HG03139 (cell line): Measurements from ENCODE around the gene BPIFB6.

Experiments used
- ATAC-seq: cut with Tn5 transposase; IDR thresholded peaks from one replicate; pipeline ENCODE4 v1.9.1; 2021; ENCODE audit not compliant: unreplicated experiment

The BPIFB6 gene

DNA sequence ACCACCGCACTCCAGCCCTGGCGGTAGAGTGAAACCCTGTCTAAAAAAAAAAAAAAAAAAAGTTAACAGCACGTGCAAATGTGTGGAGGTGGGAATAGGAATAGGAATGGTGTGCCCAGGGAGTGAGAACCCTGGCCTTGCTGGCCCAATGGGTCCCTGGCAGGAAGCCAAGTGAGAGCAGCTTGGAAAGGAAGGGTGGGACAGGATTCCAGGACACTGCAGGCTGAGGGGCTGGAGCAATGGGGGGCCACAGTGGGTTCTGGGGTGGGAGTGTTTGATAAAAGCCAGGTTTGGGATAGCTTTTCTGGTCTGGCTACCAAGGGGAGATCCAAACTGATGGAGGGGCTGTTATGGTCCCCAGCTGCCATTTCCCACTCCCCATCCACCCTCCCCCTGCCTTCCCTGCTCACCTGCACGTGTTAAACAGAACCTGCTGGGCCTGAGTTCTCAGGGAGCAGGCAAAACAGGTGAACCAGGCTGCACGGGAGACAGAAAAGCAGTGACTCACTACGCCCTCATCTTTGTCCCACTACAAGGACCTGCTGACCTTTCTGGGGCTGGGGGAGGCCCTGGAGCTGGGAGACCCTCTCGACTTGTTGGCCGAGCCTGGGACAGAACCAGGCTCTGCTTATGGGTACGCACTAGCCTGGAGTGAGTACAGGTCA is 30.5 kb upstream of the BPIFB6 start:
- no peak for ATAC-seq

GRCh38 chr20:33002087-33002808 is 29.2 kb upstream of the BPIFB6 start:
- ATAC-seq = no peak

DNA sequence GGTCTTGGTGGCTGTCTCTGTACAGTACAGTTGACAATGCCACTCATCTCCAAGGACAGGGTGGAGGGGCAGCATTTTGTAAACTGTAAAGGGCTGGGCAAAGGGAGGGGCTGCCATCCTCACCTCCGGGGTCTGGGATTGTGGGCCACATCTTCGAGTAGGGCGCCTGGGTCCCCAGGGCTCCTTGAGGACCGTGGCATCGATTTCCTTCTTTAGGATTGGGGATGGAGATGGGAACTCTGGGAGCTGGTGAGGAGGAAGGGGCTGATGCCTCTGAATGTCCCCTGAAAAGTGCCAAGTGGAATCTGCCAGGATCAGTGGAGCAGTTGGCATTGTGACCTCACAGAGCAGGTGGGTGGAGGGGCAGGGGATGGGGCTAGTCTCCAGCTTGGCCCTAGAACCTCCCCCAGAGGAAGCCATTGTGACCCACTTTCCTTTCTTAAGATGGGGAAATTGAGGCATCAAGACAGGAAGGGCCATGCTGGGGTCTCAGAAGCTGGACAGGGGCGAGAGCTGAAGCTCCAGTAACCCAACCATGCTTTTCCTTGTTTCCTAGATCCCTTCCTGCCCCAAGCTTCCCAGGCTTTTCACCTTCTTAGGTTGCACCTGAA is 27.2 kb upstream of the BPIFB6 start, which contains the start of gene SUN5:
Gene SUN5 (minus strand): TSS at position 293 of the 611 bp plus-strand sequence. CDS start 93 bp downstream, at position 200.
- ATAC-seq = no peak

GRCh38 chr20:33005132-33005566 is 26.3 kb upstream of the BPIFB6 start:
- no peak for ATAC-seq

DNA sequence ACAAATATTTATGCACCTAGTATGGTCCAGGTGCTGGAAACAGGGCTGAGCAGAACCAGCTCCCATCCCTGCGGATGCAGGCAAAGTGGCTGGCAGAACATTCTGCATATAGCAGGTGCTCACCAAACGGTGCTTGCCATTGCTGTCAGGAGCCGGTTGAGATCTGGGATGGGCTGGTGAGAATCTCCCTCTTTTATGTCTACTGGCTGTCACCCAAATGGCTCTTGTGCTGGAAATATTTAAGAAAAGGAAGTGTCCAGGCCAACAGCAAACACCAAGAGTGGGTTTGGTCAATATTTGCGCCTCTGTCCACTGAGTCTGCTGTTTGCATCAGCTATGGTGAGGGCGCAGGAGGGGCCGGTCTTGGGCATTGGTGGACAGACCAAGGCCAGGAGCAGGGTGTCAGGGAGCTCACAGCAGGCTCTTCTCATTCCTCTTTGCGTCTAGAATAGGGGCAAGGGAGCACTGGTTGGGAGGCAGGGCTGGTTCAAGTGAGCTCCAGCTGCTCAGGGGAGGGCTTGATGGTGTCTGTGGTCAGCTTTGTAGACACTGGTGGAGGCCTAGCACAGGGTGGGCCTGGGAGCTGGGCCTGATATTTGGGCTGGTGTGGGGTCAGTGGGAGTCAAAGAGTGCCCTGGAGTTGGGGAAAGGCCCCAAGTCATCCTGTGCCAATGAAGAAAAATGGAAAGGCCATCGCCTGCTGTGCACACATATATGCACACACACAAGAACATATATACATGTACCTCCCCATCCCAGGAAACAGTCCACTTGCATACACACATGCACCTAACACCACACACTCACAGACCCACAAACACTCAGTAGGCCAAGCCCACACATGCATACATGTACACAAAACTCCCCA is 25.3 kb upstream of the BPIFB6 start:
- ATAC-seq = no peak

- no peak for ATAC-seq
Observed at GRCh38 chr20:33006776-33007375, 24.6 kb upstream of the BPIFB6 start.

GRCh38 chr20:33007376-33008335 is 23.8 kb upstream of the BPIFB6 start, which contains the start of gene BPIFB2:
Gene BPIFB2, plus strand, starts transcription at chr20:33007704. Its CDS starts 871 bp downstream, at chr20:33008575.
- ATAC-seq = no peak

DNA sequence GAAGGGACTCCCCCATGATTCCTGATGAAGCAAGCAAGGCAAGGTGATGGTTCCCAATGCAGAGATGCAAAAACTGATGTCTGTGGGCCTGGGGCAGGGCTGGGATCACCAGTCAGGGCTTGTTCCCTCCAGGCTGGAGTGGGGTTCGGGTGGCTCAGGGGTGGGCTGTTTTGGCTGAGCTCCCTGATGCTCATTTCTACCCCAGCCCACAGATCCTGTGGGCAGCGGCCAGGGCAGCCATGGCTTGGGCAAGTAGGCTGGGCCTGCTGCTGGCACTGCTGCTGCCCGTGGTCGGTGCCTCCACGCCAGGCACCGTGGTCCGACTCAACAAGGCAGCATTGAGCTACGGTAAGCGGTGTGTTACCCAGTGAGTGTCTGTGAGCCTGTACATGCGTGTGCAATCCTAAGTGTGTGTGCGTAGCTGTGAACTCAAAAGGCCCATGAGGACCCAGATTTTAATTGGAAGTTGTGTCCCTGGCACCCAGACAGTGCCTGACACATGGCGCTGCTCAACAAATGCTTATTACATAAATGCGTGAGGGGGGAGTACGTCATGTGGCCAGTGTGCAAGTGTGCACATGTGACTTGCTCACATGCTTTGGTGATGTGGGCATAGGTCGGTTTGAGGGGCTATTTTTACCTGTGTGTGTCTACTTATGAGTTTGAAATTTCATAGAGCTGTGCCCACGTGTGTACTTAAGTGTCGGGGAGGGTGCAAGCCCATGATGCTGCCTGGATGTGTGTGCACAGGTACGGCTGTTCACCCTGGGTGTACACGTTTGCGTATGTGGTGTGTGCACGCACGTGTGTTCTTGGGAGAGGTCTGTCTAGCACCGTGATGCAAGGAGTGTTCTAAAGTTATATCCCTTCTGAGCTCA is 22.9 kb upstream of the BPIFB6 start:
- no peak for ATAC-seq

- no peak for ATAC-seq
Observed at GRCh38 chr20:33009214-33010132, 22.0 kb upstream of the BPIFB6 start.

DNA sequence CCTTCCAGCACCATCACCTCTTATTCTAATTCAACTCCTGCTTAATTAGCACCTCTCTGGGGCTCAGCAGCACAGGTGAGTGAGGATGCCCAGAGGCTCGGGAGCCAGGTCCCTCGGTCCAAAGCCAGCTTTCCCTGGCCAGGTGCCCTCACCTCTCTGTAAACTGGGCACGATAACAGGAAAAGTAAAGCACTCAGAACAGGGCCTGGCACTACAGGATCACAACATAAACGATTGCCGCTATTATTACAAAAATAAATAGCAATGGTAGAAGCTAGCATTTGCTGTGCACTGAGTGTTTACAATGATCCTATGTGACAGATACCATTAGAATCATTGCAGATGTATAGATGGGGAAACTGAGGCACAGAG is 21.3 kb upstream of the BPIFB6 start:
- ATAC-seq = no peak

DNA sequence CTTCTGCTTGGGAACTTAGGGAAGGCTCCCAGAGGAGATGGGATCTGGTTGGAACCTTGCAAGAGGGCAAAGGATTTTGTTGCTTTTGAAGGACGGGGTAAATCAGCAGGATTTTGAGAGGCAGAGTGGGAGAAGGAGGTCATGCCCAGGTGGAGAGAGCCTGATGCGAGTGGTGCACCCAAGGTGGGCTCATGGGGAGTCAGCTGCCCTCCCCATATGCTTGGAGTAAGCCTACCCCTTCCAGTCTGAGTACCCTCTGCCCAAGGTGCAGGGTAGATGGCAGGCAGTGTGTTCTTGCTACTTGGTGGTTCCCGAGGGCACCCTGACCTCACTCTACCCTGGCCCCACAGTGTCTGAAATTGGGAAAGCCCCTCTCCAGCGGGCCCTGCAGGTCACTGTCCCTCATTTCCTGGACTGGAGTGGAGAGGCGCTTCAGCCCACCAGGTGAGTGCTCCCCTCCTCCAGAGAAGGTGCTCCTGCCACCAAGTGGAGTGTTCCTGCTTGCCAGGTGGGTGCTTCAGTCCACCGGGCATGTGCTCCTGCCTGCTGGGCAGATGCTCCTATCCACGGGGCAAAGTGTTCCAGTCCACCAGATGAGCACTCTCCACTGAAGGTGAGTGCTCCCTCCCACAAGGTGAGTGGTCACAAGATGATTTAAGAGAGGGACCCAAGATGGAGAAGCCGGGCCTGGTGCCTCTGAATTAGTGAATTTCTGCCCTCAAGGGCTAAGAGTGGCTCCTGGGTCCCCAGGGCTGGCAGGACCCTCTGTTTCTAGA is 20.6 kb upstream of the BPIFB6 start:
- no peak for ATAC-seq

DNA sequence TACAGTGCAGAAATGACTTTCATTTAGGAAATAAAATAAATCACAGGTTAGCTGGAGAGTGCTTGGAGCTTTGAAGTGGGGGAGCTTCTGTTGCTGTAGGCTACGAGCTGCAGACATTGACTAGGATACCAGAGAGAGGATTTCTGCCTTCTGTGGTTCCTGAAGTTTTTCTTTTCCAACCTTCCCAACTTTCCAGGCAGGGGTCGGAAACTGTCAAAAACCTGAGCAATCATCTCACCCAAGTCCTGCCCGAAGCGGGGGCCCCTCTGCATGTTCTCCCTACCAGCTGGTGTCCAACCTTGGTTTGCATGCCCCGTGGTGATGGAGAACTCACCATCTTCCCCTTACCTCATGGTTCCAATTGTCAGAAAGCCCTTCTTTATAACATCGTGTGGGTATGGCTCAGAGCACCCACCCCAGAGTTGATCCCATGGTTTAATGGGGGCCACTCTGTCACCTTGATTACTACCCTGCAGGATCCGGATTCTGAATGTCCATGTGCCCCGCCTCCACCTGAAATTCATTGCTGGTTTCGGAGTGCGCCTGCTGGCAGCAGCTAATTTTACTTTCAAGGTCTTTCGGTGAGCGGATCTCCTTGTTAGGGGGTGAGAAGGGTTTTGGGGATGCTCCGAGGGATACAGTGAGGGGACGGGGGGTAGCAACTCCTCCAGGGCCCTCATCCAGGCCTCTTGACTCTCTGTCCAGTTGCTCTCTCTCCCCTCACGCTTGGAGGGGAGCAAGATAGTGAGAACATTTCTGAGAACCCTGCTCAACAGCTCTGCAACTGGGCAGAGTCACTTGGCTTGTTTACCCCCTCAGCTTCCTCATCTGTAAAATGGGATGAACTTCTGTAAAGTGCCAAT is 18.9 kb upstream of the BPIFB6 start:
- no peak for ATAC-seq

DNA sequence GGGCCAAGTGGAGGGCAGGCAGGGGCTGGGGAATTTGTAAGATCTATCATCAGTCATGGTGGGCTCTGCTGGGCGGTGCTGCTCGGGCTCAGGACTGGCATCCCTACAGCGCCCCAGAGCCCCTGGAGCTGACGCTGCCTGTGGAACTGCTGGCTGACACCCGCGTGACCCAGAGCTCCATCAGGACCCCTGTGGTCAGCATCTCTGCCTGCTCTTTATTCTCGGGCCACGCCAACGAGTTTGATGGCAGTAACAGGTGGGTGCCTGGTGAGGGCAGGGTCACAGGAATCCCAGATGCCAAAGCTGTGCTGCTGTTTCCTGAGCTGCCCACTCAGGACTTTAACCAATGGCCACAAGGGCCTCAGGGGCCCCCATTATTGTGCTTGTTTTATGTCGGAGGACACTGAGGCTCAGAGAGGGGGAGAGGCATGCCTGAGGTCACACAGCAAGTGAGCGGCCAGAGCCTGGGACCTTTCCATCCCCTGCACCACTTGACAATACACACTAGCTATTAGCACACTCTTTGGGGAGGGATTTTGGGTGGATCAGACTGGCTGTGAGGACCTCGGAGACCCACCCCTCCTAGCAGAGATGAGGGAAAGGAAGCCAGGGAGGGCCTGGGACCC is 17.6 kb upstream of the BPIFB6 start:
- no peak for ATAC-seq

GRCh38 chr20:33014336-33015113 is 16.9 kb upstream of the BPIFB6 start:
- ATAC-seq = no peak

GRCh38 chr20:33015114-33015484 is 16.3 kb upstream of the BPIFB6 start:
- no peak for ATAC-seq
